H9 (cell line): ENCODE measurements around the gene POU6F2. TPM values are rescaled to one million over a fixed set of nuclear protein-coding genes. Genes with fewer than 3 reads are reported as not detected.

Experiments
- DNase-seq: peaks from one replicate; pipeline ENCODE4 v3.0.0-alpha.2; 2017
- H2AFZ ChIP-seq: one replicate; pipeline ENCODE4 v1.6.1; 2013; ENCODE audit warnings: mild to moderate bottlenecking, low read length, control low read depth, moderate library complexity
- H2AK5ac ChIP-seq: 2 replicates; pipeline ENCODE4 v1.6.1; 2013; ENCODE audit warnings: low read length, control low read depth, mixed read lengths; ENCODE audit not compliant: insufficient read length
- H2BK120ac ChIP-seq: one replicate; pipeline ENCODE4 v1.6.1; 2013; ENCODE audit warnings: low read depth, mild to moderate bottlenecking, low read length, control low read depth, inconsistent platforms; ENCODE audit not compliant: poor library complexity, severe bottlenecking
- H2BK12ac ChIP-seq: 2 replicates; pipeline ENCODE4 v1.6.1; 2013; ENCODE audit warnings: low read length, control low read depth, mixed read lengths, low read depth; ENCODE audit not compliant: insufficient read length
- H2BK15ac ChIP-seq: 2 replicates; pipeline ENCODE4 v1.6.1; 2013; ENCODE audit warnings: low read depth, low read length, control low read depth
- H2BK20ac ChIP-seq: one replicate; pipeline ENCODE4 v1.6.1; 2013; ENCODE audit warnings: low read depth, mild to moderate bottlenecking, low read length, control low read depth, inconsistent platforms; ENCODE audit not compliant: poor library complexity, severe bottlenecking
- H2BK5ac ChIP-seq: 2 replicates; pipeline ENCODE4 v1.6.1; 2013; ENCODE audit warnings: low read length, control low read depth, mixed read lengths; ENCODE audit not compliant: insufficient read length
- H3K14ac ChIP-seq: 2 replicates; pipeline ENCODE4 v1.6.1; 2013; ENCODE audit warnings: low read length, control low read depth; ENCODE audit not compliant: insufficient read depth
- H3K18ac ChIP-seq: 2 replicates; pipeline ENCODE4 v1.6.1; 2013; ENCODE audit warnings: low read depth, mild to moderate bottlenecking, mixed read lengths, low read length, control low read depth; ENCODE audit not compliant: insufficient read length
- H3K23ac ChIP-seq: 2 replicates; pipeline ENCODE4 v1.6.1; 2013; ENCODE audit warnings: low read length, control low read depth, mixed read lengths, low read depth; ENCODE audit not compliant: insufficient read length
- H3K23me2 ChIP-seq: 2 replicates; pipeline ENCODE4 v1.6.1; 2013; ENCODE audit warnings: low read depth, mild to moderate bottlenecking, mixed read lengths, low read length, control low read depth; ENCODE audit not compliant: insufficient read length, poor library complexity, severe bottlenecking
- H3K27ac ChIP-seq: 2 replicates; pipeline ENCODE4 v1.5.1; 2013; ENCODE audit warnings: low read length, control low read depth, mixed read lengths, low read depth; ENCODE audit not compliant: insufficient read length
- H3K27me3 ChIP-seq: 2 replicates; pipeline ENCODE4 v1.6.1; 2013; ENCODE audit warnings: low read length, control low read depth, inconsistent platforms; ENCODE audit not compliant: insufficient read depth
- H3K4ac ChIP-seq: 2 replicates; pipeline ENCODE4 v1.6.1; 2013; ENCODE audit warnings: low read depth, mild to moderate bottlenecking, control low read depth, inconsistent platforms, low read length, moderate library complexity
- H3K4me1 ChIP-seq: 2 replicates; pipeline ENCODE4 v1.6.1; 2013; ENCODE audit warnings: low read length, control low read depth, inconsistent platforms; ENCODE audit not compliant: insufficient read depth
- H3K4me2 ChIP-seq: 2 replicates; pipeline ENCODE4 v1.6.1; 2013; ENCODE audit warnings: low read length, control low read depth, mixed read lengths; ENCODE audit not compliant: insufficient read length, insufficient read depth
- H3K56ac ChIP-seq: 2 replicates; pipeline ENCODE4 v1.6.1; 2013; ENCODE audit warnings: low read depth, mild to moderate bottlenecking, mixed read lengths, low read length, control low read depth; ENCODE audit not compliant: insufficient read length
- H3K79me1 ChIP-seq: 2 replicates; pipeline ENCODE4 v1.6.1; 2013; ENCODE audit warnings: low read depth, mild to moderate bottlenecking, moderate library complexity, low read length, control low read depth, inconsistent platforms; ENCODE audit not compliant: insufficient read depth, poor library complexity, severe bottlenecking
- H3K79me2 ChIP-seq: 2 replicates; pipeline ENCODE4 v1.6.1; 2013; ENCODE audit warnings: low read length, control low read depth, inconsistent platforms; ENCODE audit not compliant: insufficient read depth
- H3K9ac ChIP-seq: 2 replicates; pipeline ENCODE4 v1.6.1; 2013; ENCODE audit warnings: low read length, control low read depth, mixed read lengths; ENCODE audit not compliant: insufficient read length; ENCODE audit errors: extremely low read depth
- H3K9me3 ChIP-seq: one replicate; pipeline ENCODE4 v1.6.1; 2013; ENCODE audit warnings: low read depth, low read length, inconsistent platforms; ENCODE audit not compliant: control insufficient read depth
- H3T11ph ChIP-seq: one replicate; pipeline ENCODE4 v1.6.1; 2013; ENCODE audit warnings: mild to moderate bottlenecking, low read length, control low read depth, inconsistent platforms
- H4K20me1 ChIP-seq: one replicate; pipeline ENCODE4 v1.6.1; 2013; ENCODE audit not compliant: control insufficient read depth, insufficient read length, insufficient read depth
- H4K5ac ChIP-seq: 2 replicates; pipeline ENCODE4 v1.6.1; 2013; ENCODE audit warnings: low read depth, mild to moderate bottlenecking, mixed read lengths, low read length, control low read depth; ENCODE audit not compliant: insufficient read length
- H4K8ac ChIP-seq: replicated peaks from 2 replicates; pipeline ENCODE4 v1.6.1; 2013; ENCODE audit warnings: low read length, control low read depth, mixed read lengths, low read depth; ENCODE audit not compliant: insufficient read length
- H4K91ac ChIP-seq: 2 replicates; pipeline ENCODE4 v1.6.1; 2013; ENCODE audit warnings: low read depth, mild to moderate bottlenecking, moderate library complexity, mixed read lengths, low read length, control low read depth; ENCODE audit not compliant: insufficient read length
- H3K27ac Mint-ChIP-seq, 3 experiments: 2 replicates in 2 of 3; 3 replicates in 1 of 3; pipeline ENCODE4 v1.8.0; 2020 to 2021; ENCODE audit warnings: mixed read lengths in 3 of 3, mild to moderate bottlenecking in 1 of 3, moderate library complexity in 1 of 3
- H3K27me3 Mint-ChIP-seq: 2 replicates; pipeline ENCODE4 v1.8.0; 2021; ENCODE audit warnings: low read depth, mild to moderate bottlenecking, moderate library complexity, mixed read lengths
- H3K36me3 Mint-ChIP-seq, 3 experiments: 2 replicates in 2 of 3; 3 replicates in 1 of 3; pipeline ENCODE4 v1.8.0; 2020 to 2021; ENCODE audit warnings: low read depth in 3 of 3, mixed read lengths in 3 of 3; ENCODE audit not compliant: insufficient read depth in 1 of 3
- H3K4me1 Mint-ChIP-seq, 2 experiments: 2 replicates each; pipeline ENCODE4 v1.8.0; 2020; ENCODE audit warnings: mixed read lengths in 2 of 2
- H3K4me3 Mint-ChIP-seq, 2 experiments: 2 replicates in 1 of 2; 3 replicates in 1 of 2; pipeline ENCODE4 v1.8.0; 2020 to 2021; ENCODE audit warnings: mild to moderate bottlenecking in 2 of 2, mixed read lengths in 2 of 2, moderate library complexity in 1 of 2
- H3K9me3 Mint-ChIP-seq, 2 experiments: 2 replicates in 1 of 2; 3 replicates in 1 of 2; pipeline ENCODE4 v1.8.0; 2020; ENCODE audit warnings: mild to moderate bottlenecking in 2 of 2, mixed read lengths in 2 of 2, moderate library complexity in 1 of 2
- CTCF ChIP-seq: fragments of 200-600 bp; sonication (generic); conservative IDR thresholded peaks from 3 replicates; pipeline ENCODE4 v1.8.0; 2021; ENCODE audit warnings: antibody characterized with exemption, mild to moderate bottlenecking
- WGBS: extraction: QIAGEN DNeasy Blood & Tissue Kit; methylation state at CpG from one replicate; pipeline ENCODE4 v1.1.7; 2013; ENCODE audit warnings: missing lambda C conversion rate, low lambda C conversion rate, mixed read lengths; ENCODE audit not compliant: insufficient read length; ENCODE audit errors: extremely low coverage; 5-methylcytosine and 5-hydroxymethylcytosine counted together
- total RNA-seq: library from RNA; stranded (reverse); gene quantifications from 2 replicates; pipeline ENCODE4 v1.2.1, GENCODE V29; 2021

Gene POU6F2
- total RNA-seq, 1 experiment from 2014 or later = 1.9 TPM

- H3K27ac ChIP-seq = no peak overlapping the region
- no peak overlapping the region for H3K23ac ChIP-seq
- peaks cover 33% of the 10 kb centered on the region in 2 experiments for H3K4me1 Mint-ChIP-seq
- WGBS = no CpG with 5 or more reads among the region's 3 CpGs
- no peak overlapping the region for H2BK120ac ChIP-seq
- H4K20me1 ChIP-seq = no peaks in the 10 kb centered on the region
- H3K27me3 Mint-ChIP-seq = no peaks in the 10 kb centered on the region
- peaks cover 2% of the 10 kb centered on the region; the same call in 1 of the 2 replicates for H3K4me1 ChIP-seq
- no peak overlapping the region for H3K56ac ChIP-seq
- H3K9me3 ChIP-seq = no peaks in the 10 kb centered on the region
- H2AFZ ChIP-seq = no peak overlapping the region
- no peak overlapping the region for H4K8ac ChIP-seq
- H2BK5ac ChIP-seq = no peak overlapping the region
- no peaks in the 10 kb centered on the region for H3K23me2 ChIP-seq
- no peaks in the 10 kb centered on the region for H3K9me3 Mint-ChIP-seq
- no peak for DNase-seq
- no peak overlapping the region for H2BK15ac ChIP-seq
- H3K79me1 ChIP-seq = no peaks in the 10 kb centered on the region
- H3K4ac ChIP-seq = no peak overlapping the region
- H3K27me3 ChIP-seq = no peaks in the 10 kb centered on the region
- no peak overlapping the region for H3K14ac ChIP-seq
- no peak overlapping the region for H2BK12ac ChIP-seq
- no peak overlapping the region for H3K4me3 Mint-ChIP-seq
- H2AK5ac ChIP-seq = no peak overlapping the region
- no peak overlapping the region for H3T11ph ChIP-seq
- no peaks in the 10 kb centered on the region for H3K36me3 Mint-ChIP-seq
- no peak for TF ChIP-seq CTCF
- no peak overlapping the region for H3K27ac Mint-ChIP-seq
- no peak overlapping the region for H3K18ac ChIP-seq
- H3K9ac ChIP-seq = no peak overlapping the region
- H3K4me2 ChIP-seq = no peak overlapping the region
- no peaks in the 10 kb centered on the region for H3K79me2 ChIP-seq
- no peak overlapping the region for H2BK20ac ChIP-seq
- H4K91ac ChIP-seq = no peak overlapping the region
- no peak overlapping the region for H4K5ac ChIP-seq
These were observed 43.7 kb upstream of the POU6F2 start for GRCh38 chr7:38934051-38934450.
